Measurements from ENCODE around the gene NDOR1. TPM values are rescaled to one million over a fixed set of nuclear protein-coding genes. Genes with fewer than 3 reads are reported as not detected.
A peak's percentile ranks its signal among the peaks of the same experiment; 100 is the strongest.

NDOR1 gene
- total RNA-seq, 4 donors from 2014 or later, result 9.0 to 16.6 (median 15.4) TPM

DNA sequence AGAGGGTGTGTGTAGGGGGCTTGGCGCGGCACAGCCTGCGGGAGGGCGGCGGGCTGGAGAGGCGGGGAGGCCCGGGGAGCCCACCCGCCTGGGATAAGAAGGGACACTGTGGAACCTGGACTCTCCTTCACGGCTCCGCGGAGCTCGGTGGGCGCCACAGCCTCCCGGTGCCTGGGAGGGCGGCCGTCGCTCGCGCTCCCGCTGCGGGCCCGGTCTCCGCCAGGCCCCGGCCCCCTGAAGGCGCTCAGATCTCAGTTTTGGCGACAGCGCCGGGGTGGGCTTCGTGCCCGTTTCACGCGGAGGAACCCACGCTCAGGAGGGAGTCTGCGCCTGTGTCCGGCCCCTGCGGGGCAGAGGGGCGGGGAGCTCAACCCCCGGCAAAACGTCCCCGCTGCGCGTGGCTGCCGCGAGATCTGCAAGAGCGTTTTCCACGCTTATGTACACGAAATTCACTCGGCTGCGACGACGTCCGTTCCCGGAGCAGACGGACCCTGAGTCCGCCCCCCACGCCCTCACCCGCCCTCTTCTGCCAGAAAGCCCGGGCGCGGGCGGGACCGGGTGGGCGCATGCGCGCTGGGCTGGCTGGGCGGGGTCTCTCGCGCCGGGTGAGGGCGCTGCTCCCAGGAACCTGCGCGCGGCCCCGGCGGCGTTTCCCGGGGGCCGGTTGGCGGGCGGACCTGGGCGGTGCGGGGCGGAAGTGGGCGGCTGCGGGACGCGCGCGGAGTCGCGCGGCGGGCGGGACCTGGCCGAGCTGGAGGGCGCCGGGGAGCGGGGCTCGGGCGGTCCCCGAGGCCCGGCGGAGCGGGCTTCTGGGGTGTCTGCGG is 49.3 kb downstream of the NDOR1 start, which contains the start of gene NELFB:
NELFB (plus strand) TSS at position 704 of the 824 bp plus-strand sequence.
- Histone ChIP-seq H3K4me1 (peaks cover 16 to 22% of the 10 kb centered on the region in 2 donors), H3K36me3 (peaks cover 0 to 8% of the 10 kb centered on the region in 2 donors), H3K27ac (peak within 1 kb of the TSS; percentile 2 to 69 (median 43)), H3K9me3 (no peaks in the 10 kb centered on the region), H3K27me3 (no peaks in the 10 kb centered on the region), H3K4me3 (replicated peaks in 1 of 3) (peak within 1 kb of the TSS; percentile 68 to 78 (median 68))
- intact Hi-C loops (cut with DNase I), result no loop called here
- 2% methylated on average over 13 to 32 of the region's 105 CpGs for WGBS, 2 donors
- peak; percentile 95 for DNase-seq
- TF ChIP-seq, protein P1, sequence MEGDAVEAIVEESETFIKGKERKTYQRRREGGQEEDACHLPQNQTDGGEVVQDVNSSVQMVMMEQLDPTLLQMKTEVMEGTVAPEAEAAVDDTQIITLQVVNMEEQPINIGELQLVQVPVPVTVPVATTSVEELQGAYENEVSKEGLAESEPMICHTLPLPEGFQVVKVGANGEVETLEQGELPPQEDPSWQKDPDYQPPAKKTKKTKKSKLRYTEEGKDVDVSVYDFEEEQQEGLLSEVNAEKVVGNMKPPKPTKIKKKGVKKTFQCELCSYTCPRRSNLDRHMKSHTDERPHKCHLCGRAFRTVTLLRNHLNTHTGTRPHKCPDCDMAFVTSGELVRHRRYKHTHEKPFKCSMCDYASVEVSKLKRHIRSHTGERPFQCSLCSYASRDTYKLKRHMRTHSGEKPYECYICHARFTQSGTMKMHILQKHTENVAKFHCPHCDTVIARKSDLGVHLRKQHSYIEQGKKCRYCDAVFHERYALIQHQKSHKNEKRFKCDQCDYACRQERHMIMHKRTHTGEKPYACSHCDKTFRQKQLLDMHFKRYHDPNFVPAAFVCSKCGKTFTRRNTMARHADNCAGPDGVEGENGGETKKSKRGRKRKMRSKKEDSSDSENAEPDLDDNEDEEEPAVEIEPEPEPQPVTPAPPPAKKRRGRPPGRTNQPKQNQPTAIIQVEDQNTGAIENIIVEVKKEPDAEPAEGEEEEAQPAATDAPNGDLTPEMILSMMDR (IDR thresholded peaks at IDR 0.05), result peak in 1 of 6 experiments; percentile 19
- TF ChIP-seq POLR2A (IDR thresholded peaks at IDR 0.05), result peak in 1 of 2 donors; percentile 68

DNA sequence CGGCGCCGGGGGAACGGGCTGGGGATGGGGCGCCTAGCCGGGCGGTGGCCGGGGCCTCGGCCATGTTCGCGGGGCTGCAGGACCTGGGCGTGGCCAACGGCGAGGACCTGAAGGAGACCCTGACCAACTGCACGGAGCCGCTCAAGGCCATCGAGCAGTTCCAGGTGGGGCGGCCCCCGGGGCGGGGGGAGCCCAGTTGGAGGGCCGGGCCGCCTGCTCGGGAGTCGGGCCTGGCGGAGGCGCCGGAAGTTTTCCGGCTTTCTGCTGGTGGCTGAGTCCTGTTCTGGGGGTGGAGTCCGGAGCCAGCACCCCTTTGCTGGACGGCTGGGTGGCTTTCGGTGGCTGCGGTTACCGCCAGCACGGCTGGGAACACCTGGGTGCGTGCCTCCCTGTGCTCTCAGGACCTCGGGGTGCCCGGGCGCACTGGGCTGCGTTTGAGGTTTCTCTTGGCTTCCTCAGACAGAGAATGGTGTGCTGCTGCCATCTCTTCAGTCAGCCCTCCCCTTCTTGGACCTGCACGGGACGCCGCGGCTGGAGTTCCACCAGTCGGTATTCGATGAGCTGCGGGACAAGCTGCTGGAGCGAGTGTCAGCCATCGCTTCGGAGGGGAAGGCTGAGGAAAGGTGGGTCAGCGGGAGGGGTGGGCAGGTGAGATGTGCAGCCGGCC is 50.1 kb downstream of the NDOR1 start:
- Histone ChIP-seq H3K4me3 (replicated peaks in 1 of 3) (peak overlapping the region; percentile 68 to 78 (median 68)), H3K27me3 (no peaks in the 10 kb centered on the region), H3K27ac (no peak overlapping the region), H3K9me3 (no peaks in the 10 kb centered on the region), H3K4me1 (peaks cover 16 to 22% of the 10 kb centered on the region in 2 donors), H3K36me3 (peaks cover 0 to 8% of the 10 kb centered on the region in 2 donors)
- no peak for TF ChIP-seq POLR2A (IDR thresholded peaks at IDR 0.05)
- TF ChIP-seq, protein P1 (IDR thresholded peaks at IDR 0.05), result no peak
- 5 to 6% methylated on average over 4 to 27 of the region's 51 CpGs for WGBS, 2 donors
- DNase-seq, result peak; percentile 34 to 62
- intact Hi-C loops (cut with DNase I), result no loop called here

DNA sequence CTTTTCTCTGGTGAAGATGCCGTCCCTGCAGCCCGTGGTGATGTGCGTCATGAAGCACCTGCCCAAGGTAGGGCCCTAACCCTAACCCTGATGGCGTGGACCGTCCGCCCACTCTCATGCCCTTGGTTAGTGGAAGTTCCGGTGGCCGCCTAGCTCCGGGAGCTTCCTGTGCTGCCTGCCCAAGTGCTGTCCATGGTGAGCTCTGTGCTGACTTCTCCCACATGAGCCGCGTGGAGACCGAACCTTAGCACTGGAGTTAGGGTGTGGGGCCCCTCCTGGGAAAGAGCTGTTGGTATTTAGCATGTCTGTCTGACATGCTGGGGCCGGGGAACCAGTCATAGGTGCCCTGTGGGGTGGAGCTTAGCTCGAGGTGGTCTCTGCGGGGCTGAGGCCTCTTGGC is 50.9 kb downstream of the NDOR1 start:
- DNase-seq, result no peak
- Histone ChIP-seq H3K9me3 (no peaks in the 10 kb centered on the region), H3K27ac (no peak overlapping the region), H3K27me3 (no peaks in the 10 kb centered on the region), H3K36me3 (peaks cover 0 to 8% of the 10 kb centered on the region in 2 donors), H3K4me1 (peaks cover 16 to 22% of the 10 kb centered on the region in 2 donors), H3K4me3 (replicated peaks in 1 of 3) (peak overlapping the region in 1 of 3 donors; percentile 68)
- 79 to 83% methylated on average over 11 to 14 of the region's 15 CpGs for WGBS, 2 donors
- TF ChIP-seq, protein P1 (IDR thresholded peaks at IDR 0.05), result no peak
- no peak for TF ChIP-seq POLR2A (IDR thresholded peaks at IDR 0.05)
- intact Hi-C loops (cut with DNase I), result no loop called here

DNA sequence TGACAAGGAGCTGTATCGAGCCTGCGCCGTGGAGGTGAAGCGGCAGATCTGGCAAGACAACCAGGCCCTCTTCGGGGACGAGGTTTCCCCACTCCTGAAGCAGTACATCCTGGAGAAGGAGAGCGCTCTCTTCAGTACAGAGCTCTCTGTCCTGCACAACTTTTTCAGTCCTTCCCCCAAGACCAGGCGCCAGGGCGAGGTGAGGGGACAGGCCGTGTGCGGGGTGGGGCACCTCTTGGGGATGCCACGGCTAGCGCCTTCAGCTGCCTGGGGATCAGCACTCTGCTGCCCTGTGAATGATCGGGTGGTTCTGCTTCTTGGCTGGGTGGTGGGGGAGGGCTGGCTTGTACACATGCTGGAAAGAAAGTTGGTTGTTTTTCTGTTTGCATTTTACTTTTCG is 51.4 kb downstream of the NDOR1 start:
- no peak overlapping the region for H3K27ac ChIP-seq
- H3K27me3 ChIP-seq, result no peaks in the 10 kb centered on the region
- DNase-seq, result no peak
- WGBS, 2 donors, result 88 to 90% methylated on average over 11 of the region's 15 CpGs
- H3K4me1 ChIP-seq, result peaks cover 16 to 22% of the 10 kb centered on the region in 2 donors
- no peak overlapping the region for H3K4me3 ChIP-seq (replicated peaks in 1 of 3)
- H3K36me3 ChIP-seq, result peaks cover 0 to 8% of the 10 kb centered on the region in 2 donors
- TF ChIP-seq, protein P1 (IDR thresholded peaks at IDR 0.05), result no peak
- H3K9me3 ChIP-seq, result no peaks in the 10 kb centered on the region
- intact Hi-C loops (cut with DNase I), result no loop called here

Data from thyroid gland (tissue), 4 donors.